Stimulated activated CD8-positive, alpha-beta memory T cell treated with anti-CD3 and anti-CD28 coated beads, Interleukin-4, amount 100 ng/mL, for 4 hours (primary cell): Measurements from ENCODE around the gene SPATS2.

Source experiments
- DNase-seq, 2 donors: peaks; one replicate each; pipeline ENCODE4 v3.0.0-alpha.2; 2020; ENCODE audit warnings: low read depth in 2 of 2, low spot score in 1 of 2

Gene SPATS2

GRCh38 chr12:49568442-49569162 is 201.3 kb downstream of the SPATS2 start:
- DNase-seq: no peak
